ENCODE results near the gene KAT8.
"Not testable (repeated sequence)": the region's sequence is repeated elsewhere in the genome, so short reads cannot be mapped to it uniquely, and the experiment has no call there.

KAT8 gene

DNA sequence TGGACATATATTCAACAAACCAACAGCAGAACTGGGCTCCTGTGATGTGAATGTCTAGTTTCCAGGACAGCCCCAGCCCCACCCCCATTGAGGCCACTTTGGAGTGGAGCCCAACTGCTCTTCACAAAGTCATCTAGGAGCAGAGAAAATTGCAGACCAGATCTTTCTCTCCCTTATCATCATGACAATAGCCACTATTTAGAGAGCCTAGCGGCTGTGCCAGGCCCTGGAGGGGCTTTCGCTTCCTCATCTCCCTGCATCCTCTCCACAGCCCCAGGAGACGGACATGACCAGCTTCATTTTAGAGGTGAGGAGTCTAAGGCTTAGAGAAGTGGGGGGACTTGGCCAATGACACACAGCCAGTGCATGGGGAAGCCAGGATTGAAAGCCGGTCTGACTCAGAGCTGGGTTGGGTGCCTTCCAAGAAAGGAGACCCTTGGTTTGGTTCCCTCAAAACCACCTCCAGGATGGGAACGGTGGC is 16.7 kb downstream of the KAT8 start:
- DNase-seq: no peak

DNA sequence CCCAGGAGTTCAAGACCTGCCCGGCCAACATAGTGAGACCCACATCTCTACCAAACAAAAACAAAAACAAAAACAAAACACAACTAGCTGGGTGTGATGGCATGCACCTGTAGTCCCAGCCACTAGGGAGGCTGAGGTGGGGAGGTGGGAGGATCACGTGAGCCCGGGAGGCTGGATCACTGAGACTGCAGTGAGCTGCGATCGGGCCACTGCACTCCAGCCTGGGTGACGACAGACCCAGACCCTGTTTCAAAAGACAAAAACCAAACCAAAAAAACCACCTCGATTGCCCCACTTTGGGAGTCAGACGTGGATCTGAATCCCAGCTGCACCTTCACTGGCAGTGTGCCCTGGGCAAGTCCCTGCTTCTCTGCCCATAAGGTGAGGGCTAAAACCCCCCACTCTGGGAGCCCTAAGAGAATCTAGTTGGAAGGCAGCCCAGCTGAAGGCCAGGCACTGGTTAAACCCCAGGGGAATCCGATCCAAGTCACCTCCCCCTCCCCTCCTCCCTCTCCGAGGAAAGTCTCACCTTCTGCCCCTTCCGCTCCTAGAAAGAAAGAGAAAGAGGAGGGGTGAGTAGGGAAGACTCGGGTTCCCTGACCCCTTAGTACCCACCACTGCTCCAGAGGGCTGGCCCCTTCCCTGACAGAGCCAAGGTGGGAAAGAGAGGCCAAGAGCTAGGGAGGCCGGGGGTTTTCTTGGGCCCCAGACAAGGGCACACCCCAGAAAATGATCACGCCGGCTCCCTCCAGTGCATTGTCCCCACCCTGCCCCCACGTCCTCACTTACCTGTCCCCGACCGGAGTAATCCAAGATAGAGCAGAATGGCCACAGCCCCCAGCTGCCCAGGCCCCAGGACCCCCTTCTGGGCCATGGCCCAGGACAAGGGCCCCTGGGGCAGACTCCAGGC is 17.4 kb downstream of the KAT8 start:
- DNase-seq: no peak

DNA sequence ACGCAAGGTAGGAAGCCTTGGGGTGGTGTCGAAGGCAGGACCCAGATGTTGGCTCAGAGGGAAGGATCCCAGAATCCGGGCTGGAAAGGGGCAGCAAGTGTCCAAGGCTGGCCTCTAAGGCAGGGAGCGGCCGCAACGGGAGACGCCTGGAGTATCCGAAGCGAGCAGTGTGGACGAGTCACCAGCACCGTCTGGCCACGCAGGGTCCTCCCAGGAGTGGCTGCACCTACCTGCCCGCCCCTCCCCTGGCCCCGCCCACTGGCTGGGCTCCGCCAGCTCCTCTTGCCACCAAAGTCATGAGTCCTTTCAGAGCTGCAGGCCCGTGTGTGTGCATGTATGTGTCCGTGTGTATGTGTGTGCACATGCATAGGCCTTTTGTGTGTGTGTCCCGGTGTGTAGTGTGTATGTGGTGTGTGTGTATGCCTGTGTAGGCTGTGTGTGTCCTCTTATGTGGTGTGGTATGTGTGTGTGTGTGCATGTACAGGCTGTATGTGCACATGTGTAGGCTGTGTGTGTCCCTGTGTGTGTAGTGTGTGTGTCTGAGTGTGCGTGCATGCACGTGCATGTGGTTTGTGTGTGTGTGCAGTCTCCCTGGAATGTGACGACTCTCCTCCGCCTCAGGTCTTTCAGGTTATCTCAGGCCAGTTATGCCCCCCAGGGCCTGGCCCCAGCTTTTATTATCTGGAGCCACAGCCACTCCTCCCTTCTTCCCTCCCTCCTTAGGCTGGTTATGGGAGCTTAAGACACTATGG is 18.2 kb downstream of the KAT8 start, which contains the start of gene PRSS8:
TSS of gene PRSS8 (minus strand) at position 193 of the 752 bp plus-strand sequence. CDS start 229 bp downstream, outside the sequence.
- DNase-seq: no peak

DNA sequence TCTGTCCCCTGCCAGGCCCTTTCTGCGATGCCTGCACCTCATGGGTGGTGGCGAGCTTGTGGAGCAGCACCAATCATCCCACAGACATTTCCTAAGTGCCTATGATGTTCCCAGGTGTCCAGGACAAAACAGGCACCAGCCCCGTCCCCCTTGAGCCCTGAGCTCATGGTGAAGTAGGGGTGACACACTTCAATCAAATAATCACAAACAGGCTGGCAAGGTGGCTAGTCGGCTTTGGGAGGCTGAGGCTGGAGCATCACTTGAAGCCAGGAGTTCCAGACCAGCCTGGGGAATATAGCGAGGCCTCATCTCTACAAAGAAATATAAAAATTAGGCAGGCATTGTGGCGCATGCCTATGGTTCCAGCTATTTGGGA is 18.8 kb downstream of the KAT8 start:
- DNase-seq: no peak

DNA sequence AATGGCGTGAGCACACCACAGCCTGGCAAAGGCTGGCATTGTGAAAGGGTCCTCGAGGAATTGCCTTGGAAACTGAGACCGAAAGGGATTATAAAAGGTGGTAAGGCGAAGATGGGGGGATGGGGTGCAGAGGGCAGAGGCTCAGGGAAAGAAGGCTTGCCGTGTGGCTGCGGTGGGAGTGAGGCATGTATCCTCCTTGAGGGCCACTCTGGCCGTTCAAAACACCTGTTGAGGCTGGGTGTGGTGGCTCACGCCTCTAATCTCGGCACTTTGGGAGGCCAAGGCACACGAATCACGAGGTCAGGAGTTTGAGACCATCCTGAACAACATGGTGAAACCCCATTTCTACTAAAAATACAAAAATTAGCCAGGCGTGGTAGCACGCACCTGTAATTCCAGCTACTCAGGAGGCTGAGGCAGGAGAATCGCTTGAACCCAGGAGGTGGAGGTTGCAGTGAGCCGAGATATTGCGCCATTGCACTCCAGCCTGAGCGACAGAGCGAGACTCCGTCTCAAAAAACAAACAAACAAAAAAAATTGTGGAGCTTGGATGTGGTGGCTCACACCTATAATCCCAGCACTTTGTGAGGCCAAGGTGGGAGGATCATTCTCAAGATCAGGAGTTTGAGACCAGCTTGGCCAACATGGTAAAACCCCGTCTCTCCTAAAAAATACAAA is 19.5 kb downstream of the KAT8 start:
- not testable (repeated sequence) for DNase-seq

DNA sequence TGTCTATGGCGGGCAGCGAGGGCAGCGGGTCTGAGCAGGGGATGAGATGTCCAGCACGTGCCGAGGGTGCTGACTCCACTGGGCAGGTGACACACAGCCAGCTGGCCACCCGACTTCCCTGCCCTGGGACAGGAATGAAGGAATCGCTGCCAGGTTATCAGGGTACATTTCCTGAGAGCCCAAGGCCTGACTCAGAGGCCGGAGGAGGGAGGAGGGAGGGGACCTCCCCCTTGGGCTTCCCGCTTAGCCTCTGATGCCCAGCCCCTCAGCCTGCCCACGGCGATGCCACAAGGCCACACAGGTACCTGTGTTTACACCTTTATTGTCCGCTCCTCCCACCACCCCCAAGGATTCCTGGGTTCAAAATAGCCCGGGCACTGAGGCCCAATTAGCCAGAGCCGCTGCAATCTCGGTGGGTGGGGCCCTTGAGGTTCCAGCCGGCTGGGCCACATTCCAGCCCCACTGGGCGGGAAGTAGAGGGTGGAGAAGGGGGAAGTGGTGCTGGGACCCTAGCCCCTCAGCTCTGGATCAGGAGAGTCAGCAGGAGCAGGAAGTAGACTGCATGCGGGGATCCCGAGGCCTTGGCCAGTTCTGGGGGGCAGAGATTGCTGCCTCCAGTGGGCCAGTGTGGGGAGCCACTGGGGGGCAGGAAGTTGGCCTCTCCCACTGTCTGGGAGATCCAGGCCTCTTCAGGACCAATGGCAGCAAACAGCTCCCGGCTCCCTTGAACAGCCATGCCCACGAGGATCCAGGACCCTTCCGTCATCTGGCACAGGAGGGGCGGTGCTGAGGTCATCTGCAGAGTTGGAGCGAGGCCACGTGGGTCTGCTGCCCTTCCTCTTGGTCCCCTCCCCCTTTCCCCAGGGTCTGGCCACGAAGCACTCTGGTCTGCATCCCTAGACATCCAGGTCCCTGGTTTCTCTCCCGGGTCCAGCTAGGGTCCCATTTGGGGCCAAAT is 21.4 kb downstream of the KAT8 start:
- DNase-seq: no peak

DNA sequence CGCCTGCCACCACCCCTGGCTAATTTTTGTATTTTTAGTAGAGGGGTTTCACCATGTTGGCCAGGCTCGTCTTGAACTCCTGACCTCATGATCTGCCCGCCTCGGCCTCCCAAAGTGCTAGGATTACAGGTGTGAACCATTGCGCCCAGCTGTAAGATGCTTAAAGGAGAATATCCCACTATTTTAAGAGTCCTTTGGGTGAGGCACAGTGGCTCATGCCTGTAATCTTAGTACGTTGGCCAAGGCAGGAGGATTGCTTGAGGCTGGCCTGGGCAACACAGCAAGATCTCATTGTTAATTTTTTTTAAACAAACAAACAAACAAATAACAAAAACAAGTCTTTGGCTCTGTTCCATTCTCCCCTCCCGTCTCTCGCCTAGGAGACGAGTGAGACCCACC is 23.6 kb downstream of the KAT8 start:
- not testable (repeated sequence) for DNase-seq

DNA sequence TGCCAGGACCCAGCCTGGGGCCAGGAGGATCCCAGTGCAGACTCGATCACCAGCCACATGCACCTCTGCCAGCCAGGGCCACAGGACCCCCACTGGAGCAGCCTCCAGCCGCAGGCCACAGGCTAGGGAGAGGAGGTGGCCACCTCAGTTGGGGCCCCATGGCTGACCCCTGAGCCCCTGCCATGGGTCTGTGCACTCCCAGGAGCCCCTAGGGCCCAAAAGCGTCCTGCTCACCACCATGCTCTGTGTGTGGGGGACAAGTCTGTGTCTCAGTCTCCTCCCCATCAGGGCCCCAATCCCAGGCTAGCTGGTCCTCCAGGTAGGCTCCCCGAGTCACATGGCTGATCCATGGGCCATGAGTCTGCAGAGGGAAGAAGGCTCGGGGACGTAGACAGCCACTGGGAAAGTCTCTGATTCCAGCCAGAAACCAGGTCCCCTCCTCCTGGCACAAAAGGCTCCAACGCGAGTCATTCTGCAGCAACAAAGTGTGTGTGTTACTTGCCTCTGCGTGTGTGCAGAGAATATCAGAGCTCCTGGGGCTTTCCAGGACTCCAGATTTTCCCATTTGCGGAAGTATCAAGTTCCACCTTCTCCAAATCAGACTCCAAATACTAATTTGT is 24.1 kb downstream of the KAT8 start:
- DNase-seq: no peak

DNA sequence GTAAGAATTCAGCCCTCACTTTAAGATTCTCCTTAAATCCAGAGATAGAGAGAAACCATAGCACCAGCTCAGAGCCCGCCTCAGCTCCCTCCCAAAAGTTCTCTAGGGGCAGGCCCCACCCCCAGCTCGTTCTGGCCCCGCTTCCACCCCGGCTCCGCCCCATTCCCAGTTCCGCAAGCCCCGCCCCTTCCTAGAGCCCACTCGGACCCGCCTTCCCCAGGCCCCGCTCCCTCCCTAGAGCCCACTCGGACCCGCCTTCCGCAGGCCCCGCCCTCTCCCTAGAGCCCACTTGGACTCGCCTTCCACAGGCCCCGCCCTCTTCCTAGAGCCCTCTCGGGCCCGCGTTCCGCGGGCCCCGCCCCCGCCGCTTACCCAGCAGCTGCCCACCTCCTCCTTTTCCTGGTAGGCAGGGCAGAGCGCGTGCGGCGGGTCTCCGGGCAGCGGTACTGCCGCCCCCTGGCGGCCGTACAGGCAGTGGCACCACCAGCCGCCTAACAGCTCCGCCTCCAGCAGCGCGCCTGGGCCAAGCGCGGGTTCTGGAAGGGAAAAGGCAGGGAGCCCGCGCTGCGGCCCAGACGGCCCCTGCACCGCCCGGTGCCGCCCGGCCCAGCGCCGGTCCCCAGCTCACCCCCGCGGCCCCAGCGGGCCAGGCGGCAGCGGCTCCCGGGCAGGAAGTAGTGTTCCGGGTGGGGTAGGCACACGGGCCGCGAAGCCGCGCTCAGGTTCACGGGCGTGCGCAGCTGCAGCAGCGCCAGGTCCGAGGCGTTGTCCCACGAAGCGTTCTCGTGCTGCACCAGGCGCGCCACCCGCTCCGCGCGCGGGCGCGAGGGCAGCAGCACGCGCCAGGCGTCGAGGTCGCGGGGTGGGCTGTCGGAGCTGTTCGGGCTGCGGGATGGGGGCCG is 24.9 kb downstream of the KAT8 start:
- peak; percentile 99 for DNase-seq

DNA sequence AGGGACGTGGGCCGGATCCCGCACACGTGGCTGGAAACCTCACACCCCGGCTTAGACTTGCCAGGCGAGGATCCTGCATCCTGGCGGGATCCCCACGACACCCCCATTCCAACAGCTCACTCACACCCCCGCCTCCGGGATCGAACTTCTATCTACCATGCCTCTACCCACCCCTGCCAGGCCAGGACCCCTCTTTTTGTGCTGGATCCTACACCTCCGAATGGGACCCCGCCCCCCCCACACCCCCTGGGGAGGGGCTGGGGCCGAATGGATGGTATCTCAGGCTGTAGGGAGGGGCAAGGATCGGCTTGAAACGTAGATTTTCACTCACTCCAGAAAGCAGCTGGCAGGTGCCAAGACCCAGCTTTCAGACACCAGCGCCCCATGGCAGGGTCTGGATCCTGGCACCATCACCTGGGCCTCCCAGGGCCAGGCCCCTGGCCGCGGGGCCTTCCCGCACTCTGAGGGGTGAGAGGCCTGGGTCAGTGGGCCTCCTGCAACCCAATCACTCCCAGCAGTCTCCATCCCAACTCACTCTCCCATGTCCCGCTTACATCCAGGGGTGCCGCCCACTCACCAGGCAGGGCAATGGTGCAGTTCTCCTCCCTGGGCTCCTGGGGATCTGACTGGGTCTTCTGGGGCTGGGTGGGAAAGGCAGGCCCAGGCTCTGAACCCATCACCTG is 25.7 kb downstream of the KAT8 start:
- no peak for DNase-seq

DNA sequence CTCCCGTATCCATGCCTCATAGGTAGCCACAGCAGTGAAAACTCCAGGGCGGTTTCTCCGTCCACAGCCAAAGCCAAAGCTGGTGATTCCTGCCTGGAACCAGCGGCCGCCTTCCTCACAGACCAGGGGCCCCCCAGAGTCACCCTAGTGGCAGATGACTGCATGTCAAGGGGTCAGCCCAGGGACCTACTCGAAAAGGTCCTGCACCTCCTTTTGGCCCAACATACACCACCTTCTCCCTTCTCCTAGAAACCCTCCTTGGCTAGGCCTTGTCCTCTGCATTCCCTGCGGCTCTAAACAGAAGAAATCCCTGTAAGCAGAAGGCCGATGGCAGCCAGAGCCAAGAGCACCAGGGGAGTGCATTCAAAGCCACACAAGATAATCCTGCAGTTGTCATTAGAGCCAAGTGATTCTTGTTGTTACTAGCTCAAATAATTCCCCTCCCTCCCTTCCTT is 26.3 kb downstream of the KAT8 start:
- DNase-seq: no peak

DNA sequence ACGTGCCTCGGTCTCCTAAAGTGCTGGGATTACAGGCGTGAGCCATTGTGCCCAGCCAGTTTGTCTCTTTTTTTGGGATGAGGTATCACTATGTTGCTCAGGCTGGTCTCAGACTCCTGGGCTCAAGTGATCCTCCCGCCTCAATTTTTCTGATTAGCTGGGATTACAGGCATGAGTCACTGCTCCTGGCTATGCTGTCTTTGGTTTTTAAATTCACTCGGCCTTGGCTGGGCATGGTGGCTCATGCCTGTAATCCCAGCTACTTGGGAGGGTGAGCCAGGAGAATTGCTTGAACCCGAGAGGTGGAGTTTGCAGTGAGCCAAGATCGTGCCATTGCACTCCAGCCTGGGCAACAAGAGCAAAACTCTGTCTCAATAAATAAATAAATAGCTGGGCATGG is 27.0 kb downstream of the KAT8 start:
- not testable (repeated sequence) for DNase-seq

DNA sequence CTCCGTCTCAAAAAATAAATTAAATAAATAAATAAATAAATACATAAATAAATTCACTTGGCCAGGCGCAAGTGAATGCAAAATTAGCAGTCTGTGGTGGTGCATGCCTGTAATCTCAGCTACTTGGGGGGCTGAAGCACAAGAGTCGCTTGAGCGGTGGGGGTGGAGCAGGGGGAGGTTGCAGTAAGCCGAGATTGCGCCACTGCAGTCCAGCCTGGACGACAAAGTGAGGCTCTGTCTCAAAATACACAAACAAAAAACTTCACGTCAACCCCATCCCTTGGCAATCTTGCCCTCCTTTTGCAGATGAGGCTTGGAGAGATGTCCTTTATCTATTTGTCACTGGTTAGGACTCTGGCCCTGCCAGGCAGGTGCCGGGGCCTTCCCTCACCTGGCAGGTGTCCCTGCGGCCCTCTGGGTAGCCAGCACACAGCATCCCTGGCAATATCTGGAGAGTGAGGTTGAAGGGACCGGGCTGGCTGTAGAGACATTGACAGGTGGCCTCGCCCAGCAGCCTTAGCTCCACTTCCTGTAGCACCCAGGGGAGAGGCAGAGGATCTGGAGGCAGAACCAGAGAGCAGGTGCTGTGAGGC is 28.0 kb downstream of the KAT8 start:
- DNase-seq: no peak

DNA sequence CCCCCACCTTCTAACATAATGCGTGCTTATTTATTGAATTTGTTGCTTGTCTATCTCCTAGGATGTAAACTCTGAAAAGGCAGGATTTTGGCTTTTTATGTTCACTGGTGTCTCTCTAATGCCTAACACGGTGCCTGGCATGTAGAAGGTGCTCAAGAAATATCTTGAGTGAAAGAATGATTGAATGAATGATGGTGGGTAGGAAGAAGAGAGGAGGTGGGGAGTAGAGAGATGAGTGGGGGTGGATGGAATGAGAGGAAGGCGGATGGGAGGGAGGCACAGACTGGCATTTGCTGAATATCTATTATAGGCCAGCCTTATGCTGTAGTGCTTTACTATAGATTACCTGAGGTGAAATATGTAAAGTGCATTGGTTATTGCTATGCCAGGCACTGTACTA is 30.1 kb downstream of the KAT8 start:
- no peak for DNase-seq

DNA sequence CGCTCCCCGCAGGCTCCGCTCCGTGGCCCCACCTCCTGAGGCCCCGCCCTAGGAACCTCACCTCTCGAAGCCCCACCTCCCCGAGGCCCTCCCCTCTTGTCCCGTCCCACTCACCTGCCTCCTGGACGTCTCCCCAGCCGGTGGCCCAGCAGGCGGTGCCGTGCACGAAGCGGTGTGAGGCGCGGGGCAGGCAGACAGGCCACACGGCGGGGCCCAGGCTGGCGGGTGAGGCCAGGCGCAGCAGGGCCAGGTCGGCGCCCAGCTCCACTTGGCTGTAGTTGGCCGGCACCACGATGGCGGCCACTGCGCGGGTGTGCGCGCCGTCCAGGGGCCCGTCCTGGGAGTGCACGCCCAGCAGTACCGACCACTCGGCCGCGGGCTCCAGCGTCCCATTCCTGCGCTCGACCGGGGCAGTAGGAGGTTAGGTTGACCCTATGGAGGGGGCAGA is 30.8 kb downstream of the KAT8 start:
- no peak for DNase-seq

DNA sequence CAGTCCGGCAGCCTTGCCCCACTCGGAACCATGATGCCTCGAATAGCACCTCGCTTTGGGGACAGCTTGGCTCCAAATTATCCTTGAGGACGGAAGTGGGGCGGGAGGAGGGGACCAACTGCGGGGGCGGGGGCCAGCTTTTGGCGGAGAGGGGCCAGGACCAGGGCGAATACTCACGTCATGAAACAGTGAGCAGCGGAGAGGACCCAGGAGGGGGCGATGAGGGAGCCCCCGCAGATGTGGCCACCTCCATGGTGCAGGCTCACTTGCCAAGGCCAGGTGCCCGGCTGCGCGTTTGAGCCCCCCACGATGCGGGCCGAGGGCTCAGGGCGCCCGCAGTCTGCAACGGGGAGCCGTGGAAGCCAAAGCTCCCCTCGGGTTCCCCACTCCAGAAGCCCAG is 31.4 kb downstream of the KAT8 start:
- DNase-seq: no peak

DNA sequence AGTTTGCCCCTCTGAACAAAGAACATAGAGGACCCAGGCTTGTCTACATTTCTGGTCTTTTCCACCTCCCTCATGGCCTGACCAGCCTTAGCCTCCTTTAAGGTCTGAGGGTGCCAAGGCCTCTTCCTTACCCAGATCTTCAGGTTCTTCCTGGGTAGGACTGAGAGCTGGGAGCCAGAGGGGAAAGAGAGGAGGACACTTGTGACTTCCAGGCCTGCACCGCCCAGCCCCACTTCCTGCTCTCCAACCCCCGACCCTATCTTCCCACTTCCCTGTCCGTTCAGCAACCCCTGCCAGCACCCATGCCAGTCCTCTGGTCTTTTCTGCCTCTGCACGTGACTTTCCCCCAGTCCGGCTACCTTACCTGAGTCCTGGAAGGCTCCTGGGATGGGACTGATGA is 31.9 kb downstream of the KAT8 start:
- no peak for DNase-seq

DNA sequence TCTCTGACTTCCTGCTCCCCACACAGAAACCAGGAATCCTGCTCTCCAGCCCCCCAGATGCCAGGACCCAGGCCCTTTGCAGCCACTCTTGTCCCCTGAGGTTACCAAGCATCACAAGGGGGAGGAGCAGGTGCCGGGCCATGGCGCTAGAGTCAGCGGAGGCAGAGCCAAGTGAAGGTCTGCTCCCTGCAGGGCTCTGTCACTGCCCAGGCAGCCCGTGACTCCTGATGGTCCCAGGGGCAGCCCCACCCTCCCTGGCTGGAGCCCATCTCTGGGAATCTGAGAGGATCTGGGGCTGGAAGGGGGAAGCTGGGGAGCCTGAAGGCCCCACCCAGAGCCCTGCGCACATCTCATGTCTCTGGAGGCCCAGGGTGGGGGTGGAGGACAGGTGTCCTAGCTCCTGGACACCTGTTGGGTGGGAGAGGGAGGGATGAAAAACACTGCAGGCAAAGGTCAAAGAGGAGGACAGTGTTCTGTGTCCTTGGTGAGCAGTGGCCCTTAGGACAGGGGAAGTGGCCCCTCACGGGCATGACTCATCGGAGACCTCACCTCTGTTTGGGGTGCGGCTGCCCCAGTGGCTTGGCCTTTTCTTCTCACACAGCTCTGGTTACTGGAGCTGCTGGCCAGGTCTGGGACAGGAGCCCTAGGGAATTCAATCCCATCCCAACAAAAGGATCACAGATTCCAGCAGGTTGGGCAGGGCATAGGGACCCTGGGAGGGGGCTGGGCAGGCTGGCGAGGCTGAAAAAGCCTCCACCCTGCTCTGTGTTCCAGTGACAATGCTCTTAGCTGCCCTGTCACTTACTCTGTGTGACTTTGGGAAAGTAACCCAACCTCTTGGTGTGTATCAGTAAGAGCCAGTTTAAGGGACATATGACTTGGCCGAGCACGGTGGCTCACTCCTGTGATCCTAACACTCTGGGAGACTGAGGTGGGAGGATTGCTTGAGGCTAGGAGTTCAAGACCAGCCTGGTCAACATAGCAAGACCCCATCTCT is 32.7 kb downstream of the KAT8 start, which contains the start of gene PRSS36:
TSS of gene PRSS36 (minus strand) at position 173 of the 997 bp plus-strand sequence. CDS start at position 142, 31 bp downstream.
- no peak for DNase-seq
